Endothelial cell of umbilical vein (primary cell): ENCODE measurements around the gene FLT3. TPM values are rescaled to one million over a fixed set of nuclear protein-coding genes. Genes with fewer than 3 reads are reported as not detected.
"Not testable (repeated sequence)": the region's sequence is repeated elsewhere in the genome, so short reads cannot be mapped to it uniquely, and the experiment has no call there.

Source experiments
- BruUV-seq: library from RNA; stranded (reverse); fragments of 400-500 nt; replicated peaks from 2 replicates; lab custom pipeline; 2021; lab: Mats Ljungman, UMichigan
- CTCF ChIA-PET: fragments of 300-600, 350-600 bp; sonication (Branson Sonifier 250); formaldehyde crosslinking; loops from one replicate; lab custom pipeline; 2021; ENCODE audit warnings: antibody characterized with exemption, inconsistent platforms; lab: Charles Lee
- POLR2A ChIA-PET: fragments of 300-600, 350-600 bp; sonication (Branson Sonifier 250); formaldehyde crosslinking; loops from one replicate; lab custom pipeline; 2021; ENCODE audit warnings: antibody characterized with exemption, inconsistent platforms; lab: Charles Lee
- DNase-seq: peaks from one replicate; pipeline ENCODE4 v3.0.0-alpha.2; 2011; ENCODE audit warnings: low read depth, low spot score
- FAIRE-seq: peaks from 2 replicates; lab custom pipeline; 2011; peaks lifted over from hg19 to GRCh38; lab: Jason Lieb, UNC
- H2AFZ ChIP-seq: 2 replicates; pipeline ENCODE4 v1.6.0; 2012; ENCODE audit warnings: low read depth, low read length, control low read depth, inconsistent platforms
- H3K27ac ChIP-seq: 2 replicates; pipeline ENCODE4 v1.5.1; 2011; ENCODE audit warnings: low read depth, mild to moderate bottlenecking, control low read depth, low read length, moderate library complexity; ENCODE audit not compliant: insufficient read depth
- H3K27me3 ChIP-seq, 2 experiments: 2 replicates each; pipeline versions ENCODE4 v1.6.0 to v1.6.1; 2011; ENCODE audit warnings: low read length in 2 of 2, mixed read lengths in 1 of 2; ENCODE audit not compliant: control insufficient read depth in 2 of 2, insufficient read depth in 2 of 2
- H3K36me3 ChIP-seq, 2 experiments: 2 replicates in 1 of 2; 3 replicates in 1 of 2; pipeline ENCODE4 v1.5.1; 2011; ENCODE audit warnings: low read length in 2 of 2, mild to moderate bottlenecking in 1 of 2, moderate library complexity in 1 of 2; ENCODE audit not compliant: control insufficient read depth in 2 of 2, insufficient read depth in 2 of 2; ENCODE audit errors: extremely low read depth in 1 of 2
- H3K4me1 ChIP-seq: 3 replicates; pipeline ENCODE4 v1.5.1; 2011; ENCODE audit warnings: mild to moderate bottlenecking, low read length; ENCODE audit not compliant: control insufficient read depth, insufficient read depth; ENCODE audit errors: extremely low read depth
- H3K4me2 ChIP-seq: 2 replicates; pipeline ENCODE4 v1.6.1; 2011; ENCODE audit warnings: low read length, control low read depth, mixed read lengths; ENCODE audit not compliant: insufficient read depth
- H3K4me3 ChIP-seq, 3 experiments: fragments of 200-600 bp in 1 of 3; sonication (generic), shearing (Covaris generic) in 1 of 3; replicated peaks in 1 of 3; 2 replicates each; pipeline ENCODE4 v1.5.1; 2011 to 2016; ENCODE audit warnings: control low read depth in 3 of 3, low read length in 3 of 3, mild to moderate bottlenecking in 2 of 3, inconsistent platforms in 1 of 3, low read depth in 1 of 3, moderate library complexity in 1 of 3; ENCODE audit not compliant: insufficient read depth in 1 of 3
- H3K79me2 ChIP-seq: 2 replicates; pipeline ENCODE4 v1.6.0; 2012; ENCODE audit warnings: low read length, inconsistent platforms; ENCODE audit not compliant: control insufficient read depth, insufficient read depth
- H3K9ac ChIP-seq: replicated peaks from 2 replicates; pipeline ENCODE3; 2011; ENCODE audit warnings: low read length, control low read depth; ENCODE audit not compliant: insufficient read depth; ENCODE audit errors: extremely low read depth
- H3K9me1 ChIP-seq: replicated peaks from 3 replicates; pipeline ENCODE4 v1.6.0; 2011; ENCODE audit warnings: mild to moderate bottlenecking, low read length; ENCODE audit not compliant: control insufficient read depth, insufficient read depth; ENCODE audit errors: extremely low read depth
- H3K9me3 ChIP-seq: replicated peaks from 2 replicates; pipeline ENCODE4 v1.5.1; 2012; ENCODE audit warnings: low read length, inconsistent platforms; ENCODE audit not compliant: control insufficient read depth, insufficient read depth
- H4K20me1 ChIP-seq: replicated peaks from 2 replicates; pipeline ENCODE3; 2011; ENCODE audit warnings: mild to moderate bottlenecking, low read length; ENCODE audit not compliant: control insufficient read depth, insufficient read depth; ENCODE audit errors: extremely low read depth
- EZH2 ChIP-seq: IDR thresholded peaks from 2 replicates; pipeline ENCODE4 v1.6.1; 2012; ENCODE audit warnings: borderline replicate concordance, low read depth, mild to moderate bottlenecking, moderate library complexity, low read length, inconsistent platforms; ENCODE audit not compliant: severe bottlenecking
- JUN ChIP-seq: IDR thresholded peaks from 2 replicates; pipeline ENCODE4 v1.6.1; 2011; ENCODE audit warnings: borderline replicate concordance, low read depth; ENCODE audit not compliant: insufficient read length, insufficient read depth
- dilution Hi-C: fragments of 300-500 bp; cut with MboI; formaldehyde crosslinking; loops from one replicate; pipeline ENCODE4 v1.15.0; 2019; ENCODE audit warnings: low sequenced_read_pairs; ENCODE audit not compliant: extremely low pct_ligation_motif_present
- intact Hi-C: fragments of 100-400 bp; cut with micrococcal nuclease; formaldehyde crosslinking; loops from one replicate; pipeline ENCODE4 v1.10.0; 2022
- polyA plus RNA-seq, 4 experiments: library from polyadenylated mRNA; depleted of rRNA in 3 of 4; stranded (reverse) in 3 of 4; unstranded in 1 of 4; fragments of >200 nt; gene quantifications; 2 replicates each; pipeline versions ENCODE4 v1.2.1 to v1.2.3, GENCODE V29; 2011 to 2012; ENCODE audit warnings: missing spikeins in 1 of 4
- total RNA-seq: library from RNA; stranded (reverse); gene quantifications from 2 replicates; pipeline ENCODE4 v1.2.3, GENCODE V29; 2021

FLT3 gene
- total and polyA plus RNA-seq, 2 donors (not counting 3 experiments of a cell fraction or from before 2014, with no cell fraction given) = 0.03 TPM; not detected in 1

- dilution Hi-C loops = no loop called here
- Histone ChIP-seq H3K27ac (no peak overlapping the region), H3K4me2 (no peak overlapping the region), H3K4me3 (no peak overlapping the region), H3K79me2 (no peaks in the 10 kb centered on the region), H3K36me3 (no peaks in the 10 kb centered on the region), H3K9ac (no peak overlapping the region), H3K9me3 (no peaks in the 10 kb centered on the region), H2AFZ (no peak overlapping the region), H3K4me1 (peaks cover 3% of the 10 kb centered on the region), H4K20me1 (no peaks in the 10 kb centered on the region), H3K9me1 (no peaks in the 10 kb centered on the region), H3K27me3 (peaks cover 81 to 98% of the 10 kb centered on the region in 2 experiments)
- intact Hi-C loops = no loop called here
- DNase-seq (no peak), FAIRE-seq (no peak)
- BruUV-seq = no TSS peak
- TF ChIP-seq EZH2 (no peak), JUN (no peak)
- POLR2A ChIA-PET = no interaction called here
- CTCF ChIA-PET = interaction anchor here (0.7 to 0.9 kb wide), 4 partner anchors 11 to 1018 kb away, joined by 3 to 4 read pairs (median 3); no protein-coding TSS in a partner anchor
Measured at GRCh38 chr13:27964741-27965323, 135.5 kb downstream of the FLT3 start.

GRCh38 chr13:27964206-27964605, 136.2 kb downstream of the FLT3 start:
- H2AFZ ChIP-seq, H3K36me3 ChIP-seq, dilution Hi-C loops, H3K9me1 ChIP-seq, H4K20me1 ChIP-seq, intact Hi-C loops, POLR2A ChIA-PET, H3K9ac ChIP-seq, H3K4me2 ChIP-seq, H3K4me3 ChIP-seq, H3K79me2 ChIP-seq, FAIRE-seq, H3K9me3 ChIP-seq, H3K27ac ChIP-seq, DNase-seq, H3K4me1 ChIP-seq, BruUV-seq: not testable (repeated sequence)
- H3K27me3 ChIP-seq = peaks cover 77 to 96% of the 10 kb centered on the region in 2 experiments
- CTCF ChIA-PET = interaction anchor here (0.7 to 0.9 kb wide), 3 partner anchors 11 to 598 kb away, joined by 3 to 4 read pairs (median 3); no protein-coding TSS in a partner anchor
